B cell (primary cell): ENCODE data around the gene ZNF580. TPM values are rescaled to one million over a fixed set of nuclear protein-coding genes. Genes with fewer than 3 reads are reported as not detected.
A peak's percentile ranks its signal among the peaks of the same experiment; 100 is the strongest.

ENCODE experiments used
- ATAC-seq: fragments of 200-7000 bp; cut with Tn5 transposase; one replicate; pipeline ENCODE4 v1.10.0; 2021; ENCODE audit warnings: low read depth, mild to moderate bottlenecking, moderate number of reproducible peaks, moderate library complexity
- CTCF ChIA-PET: fragments of 350-600 bp; sonication (Branson Sonifier 250); formaldehyde crosslinking; loops from one replicate; lab custom pipeline; 2021; ENCODE audit warnings: antibody characterized with exemption, inconsistent platforms; lab: Charles Lee
- POLR2A ChIA-PET: fragments of 350-600 bp; sonication (Branson Sonifier 250); formaldehyde crosslinking; loops from one replicate; lab custom pipeline; 2021; ENCODE audit warnings: antibody characterized with exemption; lab: Charles Lee
- DNase-seq: peaks from one replicate; pipeline ENCODE4 v3.0.0; 2013
- H2AFZ ChIP-seq: 2 replicates; pipeline ENCODE4 v1.6.1; 2012; ENCODE audit warnings: mild to moderate bottlenecking, low read depth, low read length; ENCODE audit not compliant: insufficient read depth, poor library complexity, severe bottlenecking
- H3K27ac ChIP-seq, 2 donors: 1 replicate in 1 of 2; 2 replicates in 1 of 2; pipeline ENCODE4 v1.5.1; 2012 to 2013; ENCODE audit warnings: low read length in 2 of 2, mild to moderate bottlenecking in 2 of 2, moderate library complexity in 1 of 2
- H3K27me3 ChIP-seq, 4 experiments: fragments of 200-600 bp in 1 of 4; sonication (generic) in 1 of 4; replicated peaks in 1 of 4; 1 replicate in 2 of 4; 2 replicates in 2 of 4; pipeline versions ENCODE4 v1.6.1 to v1.7.0; 2013 to 2016; ENCODE audit warnings: low read length in 3 of 4, mild to moderate bottlenecking in 2 of 4, mixed read lengths in 1 of 4, moderate library complexity in 1 of 4; ENCODE audit not compliant: insufficient read depth in 4 of 4, control insufficient read depth in 3 of 4; ENCODE audit errors: control extremely low read depth in 1 of 4
- H3K36me3 ChIP-seq, 2 experiments: replicated peaks in 1 of 2; 1 replicate in 1 of 2; 2 replicates in 1 of 2; pipeline versions ENCODE4 v1.6.1 to v1.7.1; 2013; ENCODE audit warnings: low read length in 1 of 2; ENCODE audit not compliant: insufficient read depth in 2 of 2, control insufficient read depth in 1 of 2; ENCODE audit errors: control extremely low read depth in 1 of 2, extremely low read depth in 1 of 2
- H3K4me1 ChIP-seq, 2 donors: fragments of 200-600 bp in 1 of 2; sonication (generic) in 1 of 2; 1 replicate in 1 of 2; 2 replicates in 1 of 2; pipeline versions ENCODE4 v1.5.1 to v1.6.1; 2013 to 2017; ENCODE audit warnings: low read length in 2 of 2; ENCODE audit not compliant: control insufficient read depth in 2 of 2, insufficient read depth in 2 of 2
- H3K4me2 ChIP-seq: replicated peaks from 2 replicates; pipeline ENCODE3; 2012; ENCODE audit warnings: mild to moderate bottlenecking, low read depth, low read length; ENCODE audit not compliant: poor library complexity, severe bottlenecking
- H3K4me3 ChIP-seq, 5 experiments: fragments of 200-600 bp in 1 of 5; sonication (generic) in 1 of 5; 1 replicate in 3 of 5; 2 replicates in 2 of 5; pipeline versions ENCODE4 v1.5.1 to v1.7.0; 2011 to 2016; ENCODE audit warnings: low read length in 4 of 5, mild to moderate bottlenecking in 4 of 5, low read depth in 2 of 5, control low read depth in 1 of 5, moderate library complexity in 1 of 5; ENCODE audit not compliant: insufficient read depth in 1 of 5; ENCODE audit errors: control extremely low read depth in 1 of 5, extremely low read depth in 1 of 5
- H3K79me2 ChIP-seq: fragments of 200-600 bp; sonication (generic); one replicate; pipeline ENCODE4 v1.6.0; 2016; ENCODE audit warnings: low read length; ENCODE audit not compliant: control insufficient read depth, insufficient read depth
- H3K9ac ChIP-seq: fragments of 200-600 bp; sonication (generic); 2 replicates; pipeline ENCODE4 v1.6.1; 2017; ENCODE audit warnings: mild to moderate bottlenecking, low read length, moderate library complexity
- H3K9me3 ChIP-seq, 3 donors: one replicate each; pipeline versions ENCODE4 v1.6.1 to v1.7.1; 2013; ENCODE audit warnings: low read length in 2 of 3; ENCODE audit not compliant: control insufficient read depth in 2 of 3, insufficient read depth in 1 of 3; ENCODE audit errors: control extremely low read depth in 1 of 3
- H4K20me1 ChIP-seq: 2 replicates; pipeline ENCODE4 v1.6.0; 2012; ENCODE audit warnings: mild to moderate bottlenecking, low read length; ENCODE audit not compliant: insufficient read depth, control insufficient read depth, poor library complexity, severe bottlenecking
- H3K27ac Mint-ChIP-seq: one replicate; pipeline ENCODE4 v1.8.0; 2021; ENCODE audit warnings: mixed read lengths
- H3K27me3 Mint-ChIP-seq: one replicate; pipeline ENCODE4 v1.8.0; 2021; ENCODE audit warnings: mixed read lengths
- H3K4me1 Mint-ChIP-seq: one replicate; pipeline ENCODE4 v1.8.0; 2021; ENCODE audit warnings: mixed read lengths
- H3K4me3 Mint-ChIP-seq: one replicate; pipeline ENCODE4 v1.8.0; 2021; ENCODE audit warnings: mixed read lengths
- H3K9me3 Mint-ChIP-seq: one replicate; pipeline ENCODE4 v1.8.0; 2022; ENCODE audit warnings: mixed read lengths; ENCODE audit not compliant: insufficient read depth
- EZH2 ChIP-seq: IDR thresholded peaks from 2 replicates; pipeline ENCODE4 v1.6.1; 2012; ENCODE audit warnings: borderline replicate concordance, low read depth, mild to moderate bottlenecking, moderate library complexity, low read length; ENCODE audit not compliant: insufficient read depth, poor library complexity, severe bottlenecking
- WGBS: methylation state at CpG from one replicate; pipeline ENCODE4 v1.1.5; 2013; ENCODE audit warnings: missing lambda C conversion rate; ENCODE audit not compliant: insufficient coverage; 5-methylcytosine and 5-hydroxymethylcytosine counted together
- intact Hi-C: fragments of 100-400 bp; cut with micrococcal nuclease; formaldehyde crosslinking; loops from one replicate; pipeline ENCODE4 v1.10.0; 2022
- polyA plus RNA-seq: library from polyadenylated mRNA; depleted of rRNA; stranded (reverse); fragments of >200 nt; gene quantifications from 2 replicates; pipeline ENCODE4 v1.2.3, GENCODE V29; 2012
- total RNA-seq, 2 donors: library from RNA; stranded (reverse); fragments of 120-200 nt in 1 of 2; gene quantifications; 1 replicate in 1 of 2; 2 replicates in 1 of 2; pipeline versions ENCODE4 v1.2.3 to v1.2.4, GENCODE V29; 2013 to 2022
- TF ChIP-seq, protein P1 (sequence below): fragments of 200-600 bp; IDR thresholded peaks from one replicate; pipeline ENCODE4 v1.8.0; 2022; ENCODE audit warnings: antibody characterized with exemption, mild to moderate bottlenecking

ZNF580 gene
- total and polyA plus RNA-seq, 2 donors (not counting 1 experiment from before 2014, with no cell fraction given) = 69.8 to 101 TPM

DNA sequence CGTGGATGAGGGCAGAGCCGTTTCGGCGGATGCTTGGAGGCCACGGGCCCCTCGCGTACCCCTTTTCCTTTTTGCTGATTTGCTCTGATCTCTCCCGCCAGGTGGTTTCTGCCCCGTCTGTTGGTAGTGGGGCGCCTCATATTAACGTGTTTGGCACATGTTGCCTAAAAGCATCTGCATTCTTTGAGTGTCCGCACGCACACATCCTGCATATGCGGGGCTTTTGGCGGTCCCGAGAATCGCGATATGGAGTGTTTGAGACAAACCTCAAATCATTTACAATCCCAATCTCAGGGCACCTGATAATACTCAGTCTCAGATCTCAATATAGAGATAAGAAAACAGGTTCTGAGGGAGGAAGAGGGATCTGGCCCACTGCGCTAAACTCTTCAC is 14.8 kb downstream of the ZNF580 start:
- Histone ChIP-seq H3K36me3 (peaks cover 0 to 44% of the 10 kb centered on the region in 2 experiments), H4K20me1 (peaks cover 53% of the 10 kb centered on the region), H3K9ac (peak overlapping the region; percentile 93), H3K4me1 (peaks cover 37 to 51% of the 10 kb centered on the region in 2 donors), H3K27me3 (no peaks in the 10 kb centered on the region), H2AFZ (peak overlapping the region; percentile 62), H3K27ac (peak overlapping the region; percentile 98 to 100), H3K79me2 (peaks cover 59% of the 10 kb centered on the region), H3K9me3 (no peaks in the 10 kb centered on the region), H3K4me3 (peak overlapping the region; percentile 66 to 98 (median 92)), H3K4me2 (peak overlapping the region; percentile 87)
- ATAC-seq = no peak
- TF ChIP-seq, protein P1, sequence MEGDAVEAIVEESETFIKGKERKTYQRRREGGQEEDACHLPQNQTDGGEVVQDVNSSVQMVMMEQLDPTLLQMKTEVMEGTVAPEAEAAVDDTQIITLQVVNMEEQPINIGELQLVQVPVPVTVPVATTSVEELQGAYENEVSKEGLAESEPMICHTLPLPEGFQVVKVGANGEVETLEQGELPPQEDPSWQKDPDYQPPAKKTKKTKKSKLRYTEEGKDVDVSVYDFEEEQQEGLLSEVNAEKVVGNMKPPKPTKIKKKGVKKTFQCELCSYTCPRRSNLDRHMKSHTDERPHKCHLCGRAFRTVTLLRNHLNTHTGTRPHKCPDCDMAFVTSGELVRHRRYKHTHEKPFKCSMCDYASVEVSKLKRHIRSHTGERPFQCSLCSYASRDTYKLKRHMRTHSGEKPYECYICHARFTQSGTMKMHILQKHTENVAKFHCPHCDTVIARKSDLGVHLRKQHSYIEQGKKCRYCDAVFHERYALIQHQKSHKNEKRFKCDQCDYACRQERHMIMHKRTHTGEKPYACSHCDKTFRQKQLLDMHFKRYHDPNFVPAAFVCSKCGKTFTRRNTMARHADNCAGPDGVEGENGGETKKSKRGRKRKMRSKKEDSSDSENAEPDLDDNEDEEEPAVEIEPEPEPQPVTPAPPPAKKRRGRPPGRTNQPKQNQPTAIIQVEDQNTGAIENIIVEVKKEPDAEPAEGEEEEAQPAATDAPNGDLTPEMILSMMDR = no peak
- TF ChIP-seq EZH2 = no peak
- Mint-ChIP-seq H3K27me3 (no peaks in the 10 kb centered on the region), H3K4me3 (peak overlapping the region; percentile 93), H3K9me3 (no peaks in the 10 kb centered on the region), H3K27ac (peak overlapping the region; percentile 96), H3K4me1 (peaks cover 50% of the 10 kb centered on the region)
- intact Hi-C loops = no loop called here
- ChIA-PET CTCF (interaction anchor here (1.0 to 2.3 kb wide), 3 partner anchors 21 to 154 kb away, joined by 4 to 15 read pairs (median 5); no protein-coding TSS in a partner anchor), POLR2A (no interaction called here)
- no peak for DNase-seq
- WGBS = 2% methylated on average over 17 of the region's 19 CpGs

DNA sequence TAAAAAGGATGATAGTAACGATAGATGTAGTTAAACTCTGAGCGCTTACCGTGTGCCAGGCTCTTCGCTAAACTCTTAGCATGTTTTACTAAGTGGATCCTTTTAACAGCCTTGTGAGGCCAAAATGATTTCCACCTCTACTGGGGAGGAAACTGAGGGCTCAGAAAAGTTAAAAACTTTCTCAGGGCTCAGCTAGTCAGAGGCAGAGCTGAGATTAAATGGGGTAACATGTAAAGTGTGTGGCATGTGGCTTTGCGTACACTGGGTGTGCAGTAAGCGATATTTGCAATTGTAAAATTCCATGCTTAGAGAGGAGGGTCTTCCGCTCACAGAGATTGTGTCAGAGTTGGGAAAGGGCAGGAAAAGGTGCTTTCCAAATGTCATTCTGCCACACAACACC is 15.8 kb downstream of the ZNF580 start:
- Histone ChIP-seq H3K4me2 (peak overlapping the region; percentile 87), H3K27ac (peak overlapping the region in 1 of 2 donors; percentile 98), H3K4me1 (peaks cover 37 to 51% of the 10 kb centered on the region in 2 donors), H3K9ac (peak overlapping the region; percentile 93), H3K27me3 (no peaks in the 10 kb centered on the region), H3K79me2 (peaks cover 63% of the 10 kb centered on the region), H4K20me1 (peaks cover 62% of the 10 kb centered on the region), H2AFZ (no peak overlapping the region), H3K9me3 (no peaks in the 10 kb centered on the region), H3K36me3 (peaks cover 0 to 47% of the 10 kb centered on the region in 2 experiments), H3K4me3 (peak overlapping the region; percentile 66 to 98 (median 92))
- DNase-seq (no peak), ATAC-seq (no peak)
- CTCF ChIA-PET = interaction anchor here (1.0 to 2.3 kb wide), 5 partner anchors 15 to 153 kb away, joined by 3 to 15 read pairs (median 5); no protein-coding TSS in a partner anchor
- no peaks in the 10 kb centered on the region for H3K9me3 Mint-ChIP-seq
- H3K4me3 Mint-ChIP-seq = peak overlapping the region; percentile 93
- no peaks in the 10 kb centered on the region for H3K27me3 Mint-ChIP-seq
- TF ChIP-seq, protein P1 = no peak
- no peak for TF ChIP-seq EZH2
- POLR2A ChIA-PET = no interaction called here
- peak overlapping the region; percentile 96 for H3K27ac Mint-ChIP-seq
- H3K4me1 Mint-ChIP-seq = peaks cover 48% of the 10 kb centered on the region
- 90% methylated on average over 3 of the region's 7 CpGs for WGBS
- intact Hi-C loops = no loop called here
